HepG2 (cell line): Measurements from ENCODE around the gene SMIM43.

Experiments used
- FOXP4 ChIP-seq: sonication (generic); formaldehyde crosslinking; IDR thresholded peaks from 2 replicates; pipeline ENCODE4 v1.4.0; 2020; ENCODE audit warnings: missing genetic modification reagents
- NONO ChIP-seq, 2 experiments: fragments of 450-650 bp in 1 of 2; sonication (generic) in 1 of 2; formaldehyde crosslinking in 1 of 2; IDR thresholded peaks in 1 of 2; conservative IDR thresholded peaks in 1 of 2; 2 replicates each; pipeline versions ENCODE4 v1.6.1 to v1.8.0; 2017 to 2022; ENCODE audit warnings: mild to moderate bottlenecking in 1 of 2, missing genetic modification reagents in 1 of 2, moderate library complexity in 1 of 2
- POLR2AphosphoS2 ChIP-seq: IDR thresholded peaks from 2 replicates; pipeline ENCODE4 v1.6.1; 2011; ENCODE audit warnings: low read depth, low read length, improper control_type of control experiment
- RBM22 ChIP-seq: fragments of 200-400 bp; formaldehyde crosslinking; optimal IDR thresholded peaks from 2 replicates; pipeline ENCODE3; 2017; ENCODE audit warnings: mild to moderate bottlenecking, low read length, moderate library complexity
- SIN3A ChIP-seq: IDR thresholded peaks from 2 replicates; pipeline ENCODE4 v1.6.1; 2011; ENCODE audit warnings: low read depth, mild to moderate bottlenecking, control low read depth, low read length, borderline replicate concordance
- SMC3 ChIP-seq: IDR thresholded peaks from 2 replicates; pipeline ENCODE4 v1.6.1; 2011; ENCODE audit warnings: low read length, improper control_type of control experiment
- ZNF512B ChIP-seq: sonication (generic); formaldehyde crosslinking; IDR thresholded peaks from 2 replicates; pipeline ENCODE4 v1.5.1; 2020; ENCODE audit warnings: missing genetic modification reagents, mild to moderate bottlenecking, borderline replicate concordance

- TF ChIP-seq ZNF512B (CRISPR knock-in tag) (no peak), SMC3 (no peak), POLR2AphosphoS2 (no peak), NONO (IDR thresholded peaks at IDR 0.05) (no peak), NONO (CRISPR knock-in tag; conservative IDR thresholded peaks at IDR 0.05) (no peak), RBM22 (no peak), SIN3A (no peak), FOXP4 (no peak)
These were observed 25.4 kb downstream of the SMIM43 start for GRCh38 chr4:121739575-121739974.
